Pancreas (tissue), 10 donors: ENCODE data around the gene NTN1. TPM values are rescaled to one million over a fixed set of nuclear protein-coding genes. Genes with fewer than 3 reads are reported as not detected.

Source experiments
- ATAC-seq, 4 donors: fragments of 200-7000 bp; cut with Tn5 transposase; one replicate each; pipeline versions ENCODE4 v1.8.0 to v1.9.1; 2020; ENCODE audit warnings: mild to moderate bottlenecking in 4 of 4, moderate library complexity in 4 of 4
- DNase-seq, 6 donors: peaks; one replicate each; pipeline ENCODE4 v3.0.0-alpha.2; 2020
- FAIRE-seq: peaks from 2 replicates; lab custom pipeline; 2012; peaks lifted over from hg19 to GRCh38; lab: Jason Lieb, UNC
- H3K27ac ChIP-seq, 4 donors: fragments of 200-600 bp; sonication (generic); 1 replicate in 3 of 4; 2 replicates in 1 of 4; pipeline versions ENCODE4 v1.5.0 to v1.8.0; 2020
- H3K27me3 ChIP-seq, 4 donors: fragments of 200-600 bp; one replicate each; pipeline ENCODE4 v1.8.0; 2021
- H3K36me3 ChIP-seq, 3 donors: fragments of 200-600 bp; sonication (generic) in 1 of 3; one replicate each; pipeline versions ENCODE4 v1.5.0 to v1.8.0; 2020 to 2021
- H3K4me1 ChIP-seq, 3 donors: fragments of 200-600 bp; one replicate each; pipeline ENCODE4 v1.8.0; 2021
- H3K4me3 ChIP-seq, 4 donors: fragments of 200-600 bp; sonication (generic) in 2 of 4; one replicate each; pipeline versions ENCODE4 v1.5.0 to v1.8.0; 2020 to 2021
- H3K9me3 ChIP-seq, 4 donors: fragments of 200-600 bp; one replicate each; pipeline ENCODE4 v1.8.0; 2021
- WGBS, 2 donors: extraction: QIAGEN DNeasy Blood & Tissue Kit; methylation state at CpG; one replicate each; pipeline ENCODE4 v1.1.7; 2013; 5-methylcytosine and 5-hydroxymethylcytosine counted together
- intact Hi-C, 3 donors: fragments of 100-400 bp; cut with DNase I; formaldehyde crosslinking; loops; one replicate each; pipeline versions ENCODE4 v1.11.1 to v1.14.2; 2022
- polyA plus RNA-seq, 2 donors: library from polyadenylated mRNA; stranded (reverse); fragments of 200-250 nt; gene quantifications; one replicate each; pipeline ENCODE4 v1.2.3, GENCODE V29; 2013
- total RNA-seq, 6 donors: library from RNA; stranded (reverse); fragmentation: NEBNext Ultra II Directional in 4 of 6; extraction: Animal tissue kit (Norgen Biotek cat#: 25700) in 4 of 6; gene quantifications; one replicate each; pipeline versions ENCODE4 v1.2.1 to v1.2.4, GENCODE V29; 2021 to 2023
- TF ChIP-seq, protein P1 (sequence below), 4 donors: fragments of 200-600 bp; sonication (generic) in 3 of 4; IDR thresholded peaks; one replicate each; pipeline versions ENCODE4 v1.5.0 to v1.8.0; 2021; ENCODE audit warnings: antibody characterized with exemption in 4 of 4
- donor health status: healthy with polysubstance abuse.
- donor health status: DM: no; HTN: no; CAD: no; lungs with moderate emphysema.
- donor health status: DM: no; HTN: no; CAD: no.
- donor health status: control.
- donor health status: control.
- donor health status: Bipolar disorder and iron deficiency.
- donor health status: DM: yes; HTN: yes; CAD: no.
- donor health status: DM: no; HTN: no; CAD: no.
- donor health status: DM: no; HTN: no; CAD: no.
- donor health status: DM: yes; HTN: yes; CAD: no.

Gene NTN1
- total and polyA plus RNA-seq, 8 donors: 1.8 to 4.3 (median 2.5) TPM

DNA sequence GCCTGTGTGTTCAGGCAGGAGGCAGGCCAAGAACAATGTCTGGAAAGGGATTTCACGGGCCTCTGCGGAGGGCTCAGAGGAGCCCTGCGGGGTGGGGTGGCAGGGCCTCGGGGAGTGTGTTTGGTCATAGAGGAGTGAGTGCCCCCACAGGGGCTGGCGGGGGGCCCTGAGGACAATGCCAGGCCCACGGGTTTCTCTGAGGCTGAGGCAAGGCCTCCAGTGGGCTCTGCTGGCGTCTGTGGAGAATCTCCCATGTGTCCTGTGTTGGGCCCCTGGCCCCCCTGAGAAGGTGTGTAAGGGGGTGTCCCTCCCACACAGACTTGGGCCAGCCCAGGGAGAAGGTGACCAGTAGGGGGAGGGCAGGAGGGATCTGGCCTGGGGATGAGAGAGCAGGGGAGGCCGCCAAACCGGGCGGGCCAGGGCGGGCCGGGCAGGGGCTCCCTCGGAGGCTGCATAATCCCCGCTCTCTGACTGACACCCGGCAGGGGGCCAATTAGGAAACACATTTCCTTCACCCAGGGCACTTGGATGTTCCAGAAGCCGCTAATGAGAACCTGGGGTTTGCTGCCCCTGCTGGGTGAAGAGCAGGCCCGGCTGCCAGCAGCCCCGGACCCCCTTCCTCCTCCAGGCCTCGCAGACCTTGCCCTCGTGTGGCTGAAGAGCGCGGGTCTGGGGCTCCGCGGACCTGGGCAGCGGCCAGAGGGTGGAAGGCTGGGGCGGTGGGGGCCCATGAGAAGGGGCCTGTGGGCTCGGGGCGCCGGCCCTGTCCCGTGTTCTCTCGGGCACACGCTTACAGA lies 204.2 kb downstream of the NTN1 start:
- TF ChIP-seq, protein P1, sequence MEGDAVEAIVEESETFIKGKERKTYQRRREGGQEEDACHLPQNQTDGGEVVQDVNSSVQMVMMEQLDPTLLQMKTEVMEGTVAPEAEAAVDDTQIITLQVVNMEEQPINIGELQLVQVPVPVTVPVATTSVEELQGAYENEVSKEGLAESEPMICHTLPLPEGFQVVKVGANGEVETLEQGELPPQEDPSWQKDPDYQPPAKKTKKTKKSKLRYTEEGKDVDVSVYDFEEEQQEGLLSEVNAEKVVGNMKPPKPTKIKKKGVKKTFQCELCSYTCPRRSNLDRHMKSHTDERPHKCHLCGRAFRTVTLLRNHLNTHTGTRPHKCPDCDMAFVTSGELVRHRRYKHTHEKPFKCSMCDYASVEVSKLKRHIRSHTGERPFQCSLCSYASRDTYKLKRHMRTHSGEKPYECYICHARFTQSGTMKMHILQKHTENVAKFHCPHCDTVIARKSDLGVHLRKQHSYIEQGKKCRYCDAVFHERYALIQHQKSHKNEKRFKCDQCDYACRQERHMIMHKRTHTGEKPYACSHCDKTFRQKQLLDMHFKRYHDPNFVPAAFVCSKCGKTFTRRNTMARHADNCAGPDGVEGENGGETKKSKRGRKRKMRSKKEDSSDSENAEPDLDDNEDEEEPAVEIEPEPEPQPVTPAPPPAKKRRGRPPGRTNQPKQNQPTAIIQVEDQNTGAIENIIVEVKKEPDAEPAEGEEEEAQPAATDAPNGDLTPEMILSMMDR (IDR thresholded peaks at IDR 0.05): no peak
- Histone ChIP-seq H3K4me3 (no peak overlapping the region), H3K9me3 (no peaks in the 10 kb centered on the region), H3K27ac (no peak overlapping the region), H3K4me1 (peaks cover 0 to 6% (median 0%) of the 10 kb centered on the region in 3 donors), H3K36me3 (no peaks in the 10 kb centered on the region), H3K27me3 (no peaks in the 10 kb centered on the region)
- 66 to 75% methylated on average over 16 to 32 of the region's 32 CpGs for WGBS, 2 donors
- DNase-seq (peak in 1 of 6 donors; percentile 52), ATAC-seq (no peak), FAIRE-seq (no peak)
- intact Hi-C loops: no loop called here

DNA sequence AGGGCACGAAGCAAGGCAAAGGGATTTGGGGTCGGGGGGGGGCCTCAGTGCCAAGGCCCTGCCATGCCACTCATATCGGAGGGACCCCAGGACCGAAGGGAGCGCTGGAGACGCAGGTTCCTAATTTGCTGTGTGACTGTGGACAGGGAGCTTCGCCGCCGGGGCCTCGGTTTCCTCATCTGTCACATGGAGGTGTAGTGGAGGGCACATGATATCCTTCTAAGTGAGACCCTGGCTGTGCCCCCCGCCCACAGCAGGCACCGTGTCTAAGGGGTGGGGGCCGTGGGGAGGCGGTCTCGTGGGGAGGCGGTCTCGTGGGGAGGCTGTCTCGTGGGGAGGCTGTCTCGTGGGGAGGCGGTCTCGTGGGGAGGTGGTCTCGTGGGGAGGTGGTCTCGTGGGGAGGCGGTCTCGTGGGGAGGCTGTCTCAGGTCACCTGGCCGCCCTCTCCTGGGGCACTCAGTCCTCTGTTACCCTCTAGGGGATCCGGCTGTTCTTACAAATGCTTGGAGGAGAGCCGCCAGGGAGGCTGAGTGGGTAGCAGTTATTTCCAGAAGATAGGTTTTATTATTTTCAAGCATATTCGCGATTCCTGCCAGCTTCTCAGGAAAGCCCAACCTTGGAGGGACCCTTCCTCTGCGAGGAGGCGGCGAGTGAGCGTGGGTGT lies 205.0 kb downstream of the NTN1 start:
- Histone ChIP-seq H3K4me3 (no peak overlapping the region), H3K4me1 (peaks cover 0 to 6% (median 0%) of the 10 kb centered on the region in 3 donors), H3K36me3 (no peaks in the 10 kb centered on the region), H3K9me3 (no peaks in the 10 kb centered on the region), H3K27ac (no peak overlapping the region), H3K27me3 (no peaks in the 10 kb centered on the region)
- TF ChIP-seq, protein P1 (IDR thresholded peaks at IDR 0.05): no peak
- ATAC-seq (no peak), DNase-seq (peak in 1 of 6 donors; percentile 58), FAIRE-seq (no peak)
- intact Hi-C loops: no loop called here
- WGBS, 2 donors: 82 to 84% methylated on average over 31 to 34 of the region's 34 CpGs

DNA sequence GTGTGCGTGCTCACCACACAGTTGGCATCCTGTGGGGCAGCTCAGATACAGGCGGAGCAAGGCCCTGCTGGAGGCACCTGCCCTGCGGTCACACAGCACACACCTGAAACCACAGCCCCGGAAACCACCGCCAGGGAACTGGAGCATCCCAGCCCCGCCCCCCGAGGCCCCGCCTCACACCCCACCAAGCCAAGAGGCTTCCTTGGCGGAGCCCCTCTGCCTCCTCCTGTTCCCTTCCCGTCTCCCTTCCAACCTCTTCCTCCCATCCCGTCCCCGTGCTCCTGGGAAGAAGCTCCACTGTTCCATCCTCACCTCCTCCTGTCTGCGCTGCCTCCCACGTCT lies 205.5 kb downstream of the NTN1 start:
- ATAC-seq (no peak), DNase-seq (peak in 1 of 6 donors; percentile 55), FAIRE-seq (no peak)
- peaks cover 0 to 6% (median 0%) of the 10 kb centered on the region in 3 donors for H3K4me1 ChIP-seq
- TF ChIP-seq, protein P1 (IDR thresholded peaks at IDR 0.05): no peak
- H3K4me3 ChIP-seq: no peak overlapping the region
- H3K27ac ChIP-seq: no peak overlapping the region
- no peaks in the 10 kb centered on the region for H3K9me3 ChIP-seq
- WGBS, 2 donors: 65 to 78% methylated on average over 11 to 14 of the region's 14 CpGs
- no peaks in the 10 kb centered on the region for H3K36me3 ChIP-seq
- intact Hi-C loops: no loop called here
- H3K27me3 ChIP-seq: no peaks in the 10 kb centered on the region

DNA sequence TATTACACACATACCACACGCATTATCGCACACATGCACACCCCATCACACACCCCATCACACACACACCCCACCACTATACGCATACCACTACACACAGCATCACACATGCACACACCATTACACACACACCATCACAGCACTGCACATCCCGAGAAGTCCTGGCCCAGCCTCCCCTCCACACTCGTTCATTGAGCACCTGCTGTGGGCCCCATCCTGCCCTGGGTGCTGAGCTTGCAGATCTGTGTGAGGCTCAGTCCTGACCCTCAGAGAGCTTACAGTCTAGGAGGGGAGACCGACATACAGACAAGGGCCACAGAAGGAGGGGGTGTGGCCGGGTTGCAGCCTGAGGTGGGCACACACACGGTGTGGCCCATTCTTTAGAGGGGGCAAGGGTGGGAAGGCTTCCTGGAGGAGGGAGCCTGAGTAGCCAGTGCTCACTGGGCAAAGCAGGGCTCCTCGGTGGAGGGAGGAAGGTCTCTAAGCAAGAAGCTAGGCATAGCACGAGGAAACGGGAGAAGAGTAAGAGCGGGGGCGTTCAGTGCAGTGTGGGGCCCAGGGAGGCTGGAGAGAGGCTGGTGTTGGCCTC lies 206.6 kb downstream of the NTN1 start:
- Histone ChIP-seq H3K4me3 (no peak overlapping the region), H3K9me3 (no peaks in the 10 kb centered on the region), H3K27me3 (no peaks in the 10 kb centered on the region), H3K27ac (peak overlapping the region in 1 of 4 donors; percentile 37), H3K4me1 (peaks cover 0 to 6% (median 0%) of the 10 kb centered on the region in 3 donors), H3K36me3 (no peaks in the 10 kb centered on the region)
- intact Hi-C loops: no loop called here
- WGBS, 2 donors: 77 to 82% methylated on average over 13 of the region's 13 CpGs
- no peak for FAIRE-seq
- no peak for ATAC-seq
- peak in 1 of 6 donors; percentile 38 for DNase-seq
- TF ChIP-seq, protein P1 (IDR thresholded peaks at IDR 0.05): no peak
